Naive B cell (primary cell): ENCODE data around the gene DOCK7. TPM values are rescaled to one million over a fixed set of nuclear protein-coding genes. Genes with fewer than 3 reads are reported as not detected.
"Not testable (repeated sequence)": the region's sequence is repeated elsewhere in the genome, so short reads cannot be mapped to it uniquely, and the experiment has no call there.

Experiments used
- ATAC-seq, 2 donors: fragments of 150-1000 bp; cut with Tn5 transposase; 2 replicates each; pipeline ENCODE4 v1.10.0; 2021; ENCODE audit warnings: low read depth in 2 of 2, mild to moderate bottlenecking in 2 of 2, moderate library complexity in 2 of 2
- DNase-seq: peaks from one replicate; pipeline ENCODE4 v3.0.0; 2022
- H3K27ac Mint-ChIP-seq, 6 donors: one replicate each; pipeline ENCODE4 v1.8.0; 2020 to 2022; ENCODE audit warnings: mild to moderate bottlenecking in 6 of 6, mixed read lengths in 6 of 6, moderate library complexity in 5 of 6, inconsistent platforms in 2 of 6
- H3K27me3 Mint-ChIP-seq, 3 donors: one replicate each; pipeline ENCODE4 v1.8.0; 2021 to 2022; ENCODE audit warnings: mixed read lengths in 3 of 3, mild to moderate bottlenecking in 1 of 3
- H3K36me3 Mint-ChIP-seq, 2 donors: one replicate each; pipeline ENCODE4 v1.8.0; 2020 to 2022; ENCODE audit warnings: mixed read lengths in 2 of 2, inconsistent platforms in 1 of 2, mild to moderate bottlenecking in 1 of 2
- H3K4me1 Mint-ChIP-seq, 3 donors: one replicate each; pipeline ENCODE4 v1.8.0; 2020 to 2022; ENCODE audit warnings: mixed read lengths in 3 of 3, inconsistent platforms in 1 of 3, mild to moderate bottlenecking in 1 of 3, moderate library complexity in 1 of 3
- H3K4me3 Mint-ChIP-seq, 8 donors: one replicate each; pipeline ENCODE4 v1.8.0; 2020 to 2022; ENCODE audit warnings: mild to moderate bottlenecking in 8 of 8, mixed read lengths in 8 of 8, moderate library complexity in 8 of 8, inconsistent platforms in 2 of 8
- H3K9me3 Mint-ChIP-seq, 7 donors: one replicate each; pipeline ENCODE4 v1.8.0; 2020 to 2022; ENCODE audit warnings: mixed read lengths in 7 of 7, mild to moderate bottlenecking in 5 of 7, inconsistent platforms in 2 of 7, moderate library complexity in 1 of 7
- polyA plus RNA-seq, 6 donors: library from polyadenylated mRNA; unstranded; fragments of 300-500 nt; fragmentation: Illumina TruSeq; gene quantifications; one replicate each; pipeline ENCODE4 v1.2.3, GENCODE V29; 2021; ENCODE audit warnings: low read depth in 6 of 6

DOCK7 gene
- polyA plus RNA-seq, 6 donors from 2014 or later: 2.8 to 4.4 (median 3.7) TPM

GRCh38 chr1:62621907-62622306 lies 66.3 kb downstream of the DOCK7 start:
- Mint-ChIP-seq H3K27me3 (no peaks in the 10 kb centered on the region), H3K36me3 (peaks cover 0 to 23% of the 10 kb centered on the region in 2 donors), H3K9me3 (no peaks in the 10 kb centered on the region), H3K27ac (no peak overlapping the region), H3K4me1 (peaks cover 4 to 9% (median 9%) of the 10 kb centered on the region in 3 donors), H3K4me3 (no peak overlapping the region)
- DNase-seq (no peak), ATAC-seq (no peak)

DNA sequence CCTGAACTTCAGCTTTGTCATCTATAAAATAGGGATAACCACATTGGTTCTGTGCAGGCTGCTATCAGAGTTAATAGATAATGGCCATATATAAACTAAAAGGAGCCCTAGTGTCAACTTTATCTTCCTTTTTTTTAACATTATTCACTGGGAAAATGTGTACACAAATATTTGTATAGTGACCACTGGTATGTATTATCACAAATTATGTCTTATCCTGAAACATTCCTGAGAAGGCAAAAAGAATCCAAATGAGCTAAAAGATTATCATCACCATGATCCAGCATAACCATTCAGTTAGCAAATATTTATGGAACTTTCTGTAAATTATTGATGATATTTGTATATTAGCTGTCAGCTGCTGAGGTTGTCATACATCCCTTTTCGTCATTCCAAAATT lies 74.3 kb downstream of the DOCK7 start:
- peaks cover 0 to 16% of the 10 kb centered on the region in 2 donors for H3K36me3 Mint-ChIP-seq
- no peaks in the 10 kb centered on the region for H3K27me3 Mint-ChIP-seq
- ATAC-seq (no peak), DNase-seq (no peak)
- peaks cover 13 to 22% (median 18%) of the 10 kb centered on the region in 3 donors for H3K4me1 Mint-ChIP-seq
- H3K4me3 Mint-ChIP-seq: peak overlapping the region in 6 of 8 donors; percentile 26 to 82 (median 65)
- peak overlapping the region in 2 of 6 donors; percentile 14 to 51 for H3K27ac Mint-ChIP-seq
- H3K9me3 Mint-ChIP-seq: no peaks in the 10 kb centered on the region

- Mint-ChIP-seq H3K4me1 (peaks cover 13 to 22% (median 18%) of the 10 kb centered on the region in 3 donors), H3K9me3 (no peaks in the 10 kb centered on the region), H3K36me3 (peaks cover 0 to 16% of the 10 kb centered on the region in 2 donors), H3K4me3 (peak overlapping the region; percentile 26 to 82 (median 74)), H3K27ac (peak overlapping the region in 1 of 6 donors; percentile 54), H3K27me3 (no peaks in the 10 kb centered on the region)
- DNase-seq (peak; percentile 22), ATAC-seq (peak; percentile 82)
Observed at GRCh38 chr1:62613325-62613727, 74.9 kb downstream of the DOCK7 start.

GRCh38 chr1:62612770-62613169 lies 75.4 kb downstream of the DOCK7 start:
- no peak for DNase-seq
- Mint-ChIP-seq H3K4me3 (peak overlapping the region in 6 of 8 donors; percentile 23 to 82 (median 65)), H3K4me1 (peaks cover 13 to 22% (median 18%) of the 10 kb centered on the region in 3 donors), H3K27me3 (no peaks in the 10 kb centered on the region), H3K36me3 (peaks cover 0 to 15% of the 10 kb centered on the region in 2 donors), H3K27ac (no peak overlapping the region), H3K9me3 (no peaks in the 10 kb centered on the region)
- ATAC-seq: no peak

GRCh38 chr1:62610588-62610987 lies 77.6 kb downstream of the DOCK7 start:
- ATAC-seq, H3K27me3 Mint-ChIP-seq, H3K36me3 Mint-ChIP-seq, H3K9me3 Mint-ChIP-seq, DNase-seq, H3K27ac Mint-ChIP-seq, H3K4me3 Mint-ChIP-seq: not testable (repeated sequence)
- peaks cover 13 to 22% (median 18%) of the 10 kb centered on the region in 3 donors for H3K4me1 Mint-ChIP-seq

GRCh38 chr1:62608905-62609304 lies 79.3 kb downstream of the DOCK7 start:
- no peak overlapping the region for H3K27ac Mint-ChIP-seq
- H3K9me3 Mint-ChIP-seq: no peaks in the 10 kb centered on the region
- ATAC-seq (no peak), DNase-seq (no peak)
- H3K4me3 Mint-ChIP-seq: no peak overlapping the region
- H3K4me1 Mint-ChIP-seq: peaks cover 11 to 16% (median 13%) of the 10 kb centered on the region in 3 donors
- no peaks in the 10 kb centered on the region for H3K27me3 Mint-ChIP-seq
- peaks cover 0 to 5% of the 10 kb centered on the region in 2 donors for H3K36me3 Mint-ChIP-seq

DNA sequence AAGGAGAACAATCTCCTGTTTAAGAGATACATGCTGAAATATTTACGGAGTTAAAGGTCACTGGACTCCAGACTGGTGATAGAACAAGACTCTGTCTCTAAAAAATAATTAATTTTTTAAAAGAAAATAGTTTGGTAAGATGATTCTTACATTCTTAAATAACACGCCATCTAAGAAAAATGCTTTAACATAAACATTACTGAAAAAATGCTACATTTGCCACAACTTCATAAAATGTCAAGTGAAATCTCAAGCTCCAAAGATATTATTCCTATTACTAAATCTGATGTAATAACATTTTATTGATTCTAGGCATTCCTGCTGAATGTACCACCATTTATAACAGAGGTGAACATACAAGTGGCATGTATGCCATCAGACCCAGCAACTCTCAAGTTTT lies 86.7 kb downstream of the DOCK7 start:
- Mint-ChIP-seq H3K4me3 (no peak overlapping the region), H3K36me3 (no peaks in the 10 kb centered on the region), H3K27ac (no peak overlapping the region), H3K4me1 (no peaks in the 10 kb centered on the region), H3K9me3 (no peaks in the 10 kb centered on the region), H3K27me3 (no peaks in the 10 kb centered on the region)
- no peak for DNase-seq
- ATAC-seq: no peak

DNA sequence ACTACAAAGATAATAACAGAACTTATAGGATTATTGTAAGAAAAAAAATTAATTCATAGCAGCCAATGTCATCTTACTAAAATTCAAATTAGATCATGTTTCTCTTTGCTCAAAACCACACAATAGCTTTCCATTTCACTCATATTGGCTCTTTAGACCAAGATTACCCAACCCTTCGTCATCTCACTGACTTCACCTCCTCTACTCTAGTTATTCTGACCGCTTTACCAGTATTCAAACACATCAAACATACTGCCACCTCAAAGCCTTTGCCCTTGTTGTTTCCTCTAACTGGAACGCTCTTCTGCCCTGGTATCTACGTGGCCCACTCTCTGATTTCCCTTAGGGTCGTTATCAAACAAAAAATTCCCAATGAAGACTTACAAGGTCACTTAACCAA lies 89.1 kb downstream of the DOCK7 start:
- Mint-ChIP-seq H3K27me3 (no peaks in the 10 kb centered on the region), H3K27ac (peak overlapping the region in 1 of 6 donors; percentile 37), H3K9me3 (no peaks in the 10 kb centered on the region), H3K4me3 (no peak overlapping the region), H3K36me3 (no peaks in the 10 kb centered on the region), H3K4me1 (no peaks in the 10 kb centered on the region)
- no peak for ATAC-seq
- DNase-seq: no peak

- no peaks in the 10 kb centered on the region for H3K27me3 Mint-ChIP-seq
- DNase-seq: no peak
- no peak within 1 kb of the TSS for H3K4me3 Mint-ChIP-seq
- no peaks in the 10 kb centered on the region for H3K36me3 Mint-ChIP-seq
- no peaks in the 10 kb centered on the region for H3K9me3 Mint-ChIP-seq
- no peak within 1 kb of the TSS for H3K27ac Mint-ChIP-seq
- H3K4me1 Mint-ChIP-seq: no peaks in the 10 kb centered on the region
- ATAC-seq: no peak
Observed at GRCh38 chr1:62597281-62597680, 90.9 kb downstream of the DOCK7 start, which contains the start of gene ANGPTL3. Gene ANGPTL3 (plus strand): TSS chr1:62597520. CDS start chr1:62597567, 47 bp downstream.

GRCh38 chr1:62595647-62596046 lies 92.5 kb downstream of the DOCK7 start:
- peaks cover 0 to 4% (median 0%) of the 10 kb centered on the region in 7 donors for H3K9me3 Mint-ChIP-seq
- H3K36me3 Mint-ChIP-seq: no peaks in the 10 kb centered on the region
- no peaks in the 10 kb centered on the region for H3K4me1 Mint-ChIP-seq
- no peak for DNase-seq
- H3K27ac Mint-ChIP-seq: no peak overlapping the region
- no peak for ATAC-seq
- H3K4me3 Mint-ChIP-seq: no peak overlapping the region
- no peaks in the 10 kb centered on the region for H3K27me3 Mint-ChIP-seq

GRCh38 chr1:62593825-62594394 lies 94.3 kb downstream of the DOCK7 start:
- H3K4me1 Mint-ChIP-seq: no peaks in the 10 kb centered on the region
- ATAC-seq (no peak), DNase-seq (no peak)
- H3K27ac Mint-ChIP-seq: no peak overlapping the region
- H3K4me3 Mint-ChIP-seq: no peak overlapping the region
- H3K9me3 Mint-ChIP-seq: peaks cover 0 to 6% (median 0%) of the 10 kb centered on the region in 7 donors
- no peaks in the 10 kb centered on the region for H3K27me3 Mint-ChIP-seq
- H3K36me3 Mint-ChIP-seq: no peaks in the 10 kb centered on the region

GRCh38 chr1:62590970-62591368 lies 97.2 kb downstream of the DOCK7 start:
- no peak for DNase-seq
- H3K4me1 Mint-ChIP-seq: no peaks in the 10 kb centered on the region
- no peaks in the 10 kb centered on the region for H3K27me3 Mint-ChIP-seq
- H3K9me3 Mint-ChIP-seq: peaks cover 0 to 6% (median 0%) of the 10 kb centered on the region in 7 donors
- no peak for ATAC-seq
- H3K4me3 Mint-ChIP-seq: no peak overlapping the region
- H3K36me3 Mint-ChIP-seq: no peaks in the 10 kb centered on the region
- peak overlapping the region in 1 of 6 donors; percentile 80 for H3K27ac Mint-ChIP-seq

DNA sequence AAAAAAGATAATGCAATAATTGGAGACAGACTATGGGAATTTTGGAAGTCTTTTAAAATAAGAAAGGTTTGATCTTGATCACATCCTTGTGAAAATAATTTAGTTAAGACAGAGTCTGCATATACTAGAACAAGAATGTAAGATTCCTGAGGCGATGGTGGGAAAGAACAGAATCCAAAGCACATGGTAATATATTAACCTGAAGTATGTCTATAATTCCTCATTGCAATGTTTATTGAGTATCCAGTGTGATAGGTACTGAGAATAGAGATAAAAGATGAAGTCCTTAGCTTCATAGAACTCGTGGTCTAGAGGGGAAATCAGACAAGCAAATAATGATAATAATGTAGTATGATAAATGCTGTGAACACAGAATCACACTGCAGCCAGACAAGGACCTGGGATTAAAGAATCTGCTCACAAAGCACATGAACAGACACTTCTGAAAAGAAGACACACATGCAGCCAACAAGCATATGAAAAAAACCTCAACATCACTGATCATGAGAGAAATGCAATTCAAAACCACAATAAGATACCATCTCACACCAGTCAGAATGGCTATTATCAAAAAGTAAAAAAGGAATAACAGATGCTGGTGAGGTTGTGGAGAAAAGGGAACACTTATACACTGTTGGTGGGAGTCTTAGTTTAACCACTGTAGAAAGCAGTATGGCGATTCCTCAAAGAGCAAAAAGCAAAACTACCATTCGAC lies 97.8 kb downstream of the DOCK7 start:
- Mint-ChIP-seq H3K4me3 (no peak overlapping the region), H3K27me3 (no peaks in the 10 kb centered on the region), H3K9me3 (peaks cover 0 to 6% (median 0%) of the 10 kb centered on the region in 7 donors), H3K4me1 (no peaks in the 10 kb centered on the region), H3K27ac (no peak overlapping the region), H3K36me3 (no peaks in the 10 kb centered on the region)
- DNase-seq: no peak
- no peak for ATAC-seq

GRCh38 chr1:62589321-62589720 lies 98.9 kb downstream of the DOCK7 start:
- peaks cover 0 to 6% (median 0%) of the 10 kb centered on the region in 7 donors for H3K9me3 Mint-ChIP-seq
- no peaks in the 10 kb centered on the region for H3K27me3 Mint-ChIP-seq
- no peak overlapping the region for H3K27ac Mint-ChIP-seq
- no peaks in the 10 kb centered on the region for H3K4me1 Mint-ChIP-seq
- no peaks in the 10 kb centered on the region for H3K36me3 Mint-ChIP-seq
- no peak overlapping the region for H3K4me3 Mint-ChIP-seq
- DNase-seq (no peak), ATAC-seq (no peak)
